ENCODE results near the gene PRDM16. TPM values are rescaled to one million over a fixed set of nuclear protein-coding genes. Genes with fewer than 3 reads are reported as not detected.

Gene PRDM16
- total RNA-seq, 1 experiment from 2014 or later, result not detected

- Mint-ChIP-seq H3K4me3 (ENCODE audit: unreplicated experiment) (no peak overlapping the region), H3K36me3 (ENCODE audit: insufficient read depth, unreplicated experiment) (peaks cover 4% of the 10 kb centered on the region), H3K9me3 (ENCODE audit: unreplicated experiment) (peaks cover 11% of the 10 kb centered on the region), H3K27ac (ENCODE audit: low read depth, unreplicated experiment) (no peak overlapping the region), H3K27me3 (ENCODE audit: insufficient read depth, unreplicated experiment) (no peaks in the 10 kb centered on the region), H3K4me1 (ENCODE audit: insufficient read depth, unreplicated experiment) (no peaks in the 10 kb centered on the region)
- ChIA-PET CTCF (interaction anchor here (0.6 kb wide), 1 partner anchor 8 kb away, joined by 3 read pairs; no protein-coding TSS in a partner anchor), POLR2A (no interaction called here)
- no TSS peak for BruUV-seq (replicated peaks)
- intact Hi-C loops (cut with micrococcal nuclease), result no loop called here
- no peak for DNase-seq (ENCODE audit: unreplicated experiment)
- TF ChIP-seq, protein P1, sequence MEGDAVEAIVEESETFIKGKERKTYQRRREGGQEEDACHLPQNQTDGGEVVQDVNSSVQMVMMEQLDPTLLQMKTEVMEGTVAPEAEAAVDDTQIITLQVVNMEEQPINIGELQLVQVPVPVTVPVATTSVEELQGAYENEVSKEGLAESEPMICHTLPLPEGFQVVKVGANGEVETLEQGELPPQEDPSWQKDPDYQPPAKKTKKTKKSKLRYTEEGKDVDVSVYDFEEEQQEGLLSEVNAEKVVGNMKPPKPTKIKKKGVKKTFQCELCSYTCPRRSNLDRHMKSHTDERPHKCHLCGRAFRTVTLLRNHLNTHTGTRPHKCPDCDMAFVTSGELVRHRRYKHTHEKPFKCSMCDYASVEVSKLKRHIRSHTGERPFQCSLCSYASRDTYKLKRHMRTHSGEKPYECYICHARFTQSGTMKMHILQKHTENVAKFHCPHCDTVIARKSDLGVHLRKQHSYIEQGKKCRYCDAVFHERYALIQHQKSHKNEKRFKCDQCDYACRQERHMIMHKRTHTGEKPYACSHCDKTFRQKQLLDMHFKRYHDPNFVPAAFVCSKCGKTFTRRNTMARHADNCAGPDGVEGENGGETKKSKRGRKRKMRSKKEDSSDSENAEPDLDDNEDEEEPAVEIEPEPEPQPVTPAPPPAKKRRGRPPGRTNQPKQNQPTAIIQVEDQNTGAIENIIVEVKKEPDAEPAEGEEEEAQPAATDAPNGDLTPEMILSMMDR (IDR thresholded peaks at IDR 0.05; ENCODE audit: unreplicated experiment), result no peak
Measured at GRCh38 chr1:3174487-3175247, 105.7 kb downstream of the PRDM16 start.

GRCh38 chr1:3175486-3175885 is 106.5 kb downstream of the PRDM16 start:
- no peak for DNase-seq (ENCODE audit: unreplicated experiment)
- H3K4me1 Mint-ChIP-seq (ENCODE audit: insufficient read depth, unreplicated experiment), result no peaks in the 10 kb centered on the region
- CTCF ChIA-PET, result no interaction called here
- no peak overlapping the region for H3K27ac Mint-ChIP-seq (ENCODE audit: low read depth, unreplicated experiment)
- H3K36me3 Mint-ChIP-seq (ENCODE audit: insufficient read depth, unreplicated experiment), result peaks cover 4% of the 10 kb centered on the region
- H3K9me3 Mint-ChIP-seq (ENCODE audit: unreplicated experiment), result peaks cover 11% of the 10 kb centered on the region
- H3K27me3 Mint-ChIP-seq (ENCODE audit: insufficient read depth, unreplicated experiment), result no peaks in the 10 kb centered on the region
- BruUV-seq (replicated peaks), result no TSS peak
- intact Hi-C loops (cut with micrococcal nuclease), result no loop called here
- no peak overlapping the region for H3K4me3 Mint-ChIP-seq (ENCODE audit: unreplicated experiment)
- POLR2A ChIA-PET, result no interaction called here
- TF ChIP-seq, protein P1 (IDR thresholded peaks at IDR 0.05; ENCODE audit: unreplicated experiment), result no peak

- peaks cover 11% of the 10 kb centered on the region for H3K9me3 Mint-ChIP-seq (ENCODE audit: unreplicated experiment)
- BruUV-seq (replicated peaks), result no TSS peak
- H3K27ac Mint-ChIP-seq (ENCODE audit: low read depth, unreplicated experiment), result no peak overlapping the region
- POLR2A ChIA-PET, result no interaction called here
- H3K36me3 Mint-ChIP-seq (ENCODE audit: insufficient read depth, unreplicated experiment), result peaks cover 4% of the 10 kb centered on the region
- H3K4me1 Mint-ChIP-seq (ENCODE audit: insufficient read depth, unreplicated experiment), result no peaks in the 10 kb centered on the region
- no peaks in the 10 kb centered on the region for H3K27me3 Mint-ChIP-seq (ENCODE audit: insufficient read depth, unreplicated experiment)
- intact Hi-C loops (cut with micrococcal nuclease), result no loop called here
- no peak for DNase-seq (ENCODE audit: unreplicated experiment)
- TF ChIP-seq, protein P1 (IDR thresholded peaks at IDR 0.05; ENCODE audit: unreplicated experiment), result no peak
- H3K4me3 Mint-ChIP-seq (ENCODE audit: unreplicated experiment), result no peak overlapping the region
- CTCF ChIA-PET, result no interaction called here
Measured at GRCh38 chr1:3176028-3176427, 107.0 kb downstream of the PRDM16 start.

- BruUV-seq (replicated peaks), result no TSS peak
- TF ChIP-seq, protein P1 (IDR thresholded peaks at IDR 0.05; ENCODE audit: unreplicated experiment), result no peak
- H3K4me3 Mint-ChIP-seq (ENCODE audit: unreplicated experiment), result no peak overlapping the region
- intact Hi-C loops (cut with micrococcal nuclease), result no loop called here
- H3K27me3 Mint-ChIP-seq (ENCODE audit: insufficient read depth, unreplicated experiment), result no peaks in the 10 kb centered on the region
- POLR2A ChIA-PET, result no interaction called here
- H3K27ac Mint-ChIP-seq (ENCODE audit: low read depth, unreplicated experiment), result no peak overlapping the region
- CTCF ChIA-PET, result interaction anchor here (0.6 kb wide), 1 partner anchor 327 kb away, joined by 3 read pairs; no protein-coding TSS in a partner anchor
- peaks cover 4% of the 10 kb centered on the region for H3K36me3 Mint-ChIP-seq (ENCODE audit: insufficient read depth, unreplicated experiment)
- no peaks in the 10 kb centered on the region for H3K4me1 Mint-ChIP-seq (ENCODE audit: insufficient read depth, unreplicated experiment)
- H3K9me3 Mint-ChIP-seq (ENCODE audit: unreplicated experiment), result peaks cover 11% of the 10 kb centered on the region
- DNase-seq (ENCODE audit: unreplicated experiment), result no peak
Measured at GRCh38 chr1:3176820-3177219, 107.8 kb downstream of the PRDM16 start.

All from MCF 10A (cell line).